ENCODE data around the gene PDGFA.

GRCh38 chr7:511476-512145 lies 8.0 kb downstream of the PDGFA start:
- TF ChIP-seq CTCF (conservative IDR thresholded peaks at IDR 0.05; ENCODE audit: low read length) = no peak
- no peak for TF ChIP-seq EZH2phosphoT487 (IDR thresholded peaks at IDR 0.05; ENCODE audit: borderline replicate concordance, low read depth, low read length)
